MM.1S (cell line): ENCODE measurements around the gene CTU1.

ENCODE experiments used
- EZH2 ChIP-seq: fragments of 300-600 bp; sonication (generic); optimal IDR thresholded peaks from 2 replicates; pipeline ENCODE3; 2017; ENCODE audit warnings: low read depth, mild to moderate bottlenecking, antibody characterized with exemption, low read length, mixed read lengths
- TF ChIP-seq, protein P1 (sequence below): fragments of 300-600 bp; sonication (generic); IDR thresholded peaks from 2 replicates; pipeline ENCODE4 v1.5.1; 2016; ENCODE audit warnings: antibody characterized with exemption, low read length, mixed read lengths

DNA sequence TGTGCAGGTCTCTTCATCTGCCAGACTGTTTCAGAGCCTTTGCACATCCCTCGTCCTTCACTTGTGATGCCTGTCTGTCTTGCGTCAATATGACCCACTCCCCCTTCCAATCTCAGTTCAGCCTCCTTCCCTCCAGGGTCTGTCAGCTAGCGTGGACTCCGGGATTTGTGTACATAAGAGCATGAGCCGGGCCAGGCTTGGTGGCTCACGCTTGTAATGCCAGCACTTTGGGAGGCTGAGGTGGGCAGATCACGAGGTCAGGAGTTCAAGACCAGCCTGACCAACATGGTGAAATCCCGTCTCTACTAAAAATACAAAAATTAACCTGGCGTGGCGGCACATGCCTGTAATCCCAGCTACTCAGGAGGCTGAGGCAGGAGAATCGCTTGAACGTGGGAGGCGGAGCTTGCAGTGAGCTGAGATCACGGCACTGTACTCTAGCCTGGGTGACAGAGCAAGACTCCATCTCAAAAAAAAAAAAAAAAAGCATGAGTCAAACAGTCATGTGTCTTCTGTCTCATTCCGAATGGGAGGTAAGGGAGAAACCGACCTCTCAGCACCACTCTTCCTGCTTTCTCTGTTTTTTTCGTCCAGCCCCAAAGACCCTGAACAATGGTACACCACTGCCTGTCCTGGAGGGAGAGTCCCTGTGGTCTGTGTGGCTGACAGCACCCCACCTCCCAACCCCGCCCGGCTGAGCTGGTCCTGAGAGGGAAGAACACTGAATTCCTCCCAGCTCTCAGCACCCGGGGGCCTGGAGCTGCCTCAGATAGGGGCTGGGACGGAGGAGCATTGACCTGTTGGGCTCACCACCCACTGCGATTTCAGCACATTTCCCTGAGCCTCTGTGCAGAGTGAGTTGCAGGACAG, 14.1 kb upstream of the CTU1 start:
- TF ChIP-seq, protein P1, sequence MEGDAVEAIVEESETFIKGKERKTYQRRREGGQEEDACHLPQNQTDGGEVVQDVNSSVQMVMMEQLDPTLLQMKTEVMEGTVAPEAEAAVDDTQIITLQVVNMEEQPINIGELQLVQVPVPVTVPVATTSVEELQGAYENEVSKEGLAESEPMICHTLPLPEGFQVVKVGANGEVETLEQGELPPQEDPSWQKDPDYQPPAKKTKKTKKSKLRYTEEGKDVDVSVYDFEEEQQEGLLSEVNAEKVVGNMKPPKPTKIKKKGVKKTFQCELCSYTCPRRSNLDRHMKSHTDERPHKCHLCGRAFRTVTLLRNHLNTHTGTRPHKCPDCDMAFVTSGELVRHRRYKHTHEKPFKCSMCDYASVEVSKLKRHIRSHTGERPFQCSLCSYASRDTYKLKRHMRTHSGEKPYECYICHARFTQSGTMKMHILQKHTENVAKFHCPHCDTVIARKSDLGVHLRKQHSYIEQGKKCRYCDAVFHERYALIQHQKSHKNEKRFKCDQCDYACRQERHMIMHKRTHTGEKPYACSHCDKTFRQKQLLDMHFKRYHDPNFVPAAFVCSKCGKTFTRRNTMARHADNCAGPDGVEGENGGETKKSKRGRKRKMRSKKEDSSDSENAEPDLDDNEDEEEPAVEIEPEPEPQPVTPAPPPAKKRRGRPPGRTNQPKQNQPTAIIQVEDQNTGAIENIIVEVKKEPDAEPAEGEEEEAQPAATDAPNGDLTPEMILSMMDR, result no peak
- TF ChIP-seq EZH2, result no peak
